Body of pancreas (tissue), 4 donors: ENCODE results near the gene SLC6A8. TPM values are rescaled to one million over a fixed set of nuclear protein-coding genes. Genes with fewer than 3 reads are reported as not detected.
"Not testable (repeated sequence)": the region's sequence is repeated elsewhere in the genome, so short reads cannot be mapped to it uniquely, and the experiment has no call there.

Experiments used
- ATAC-seq: fragments of 150-250 bp; one replicate; pipeline ENCODE4 v1.9.1; 2016
- DNase-seq, 4 donors: peaks; one replicate each; pipeline ENCODE4 v3.0.0-alpha.2; 2019
- H3K27ac ChIP-seq, 4 donors: fragments of 200-600 bp; sonication (generic); 1 replicate in 3 of 4; 2 replicates in 1 of 4; pipeline versions ENCODE4 v1.5.1 to v1.6.1; 2016 to 2019; ENCODE audit warnings: mild to moderate bottlenecking in 1 of 4, mixed read lengths in 1 of 4, moderate library complexity in 1 of 4
- H3K27me3 ChIP-seq, 2 donors: fragments of 200-600 bp; sonication (generic); one replicate each; pipeline ENCODE4 v1.6.0; 2016; ENCODE audit warnings: mild to moderate bottlenecking in 1 of 2
- H3K36me3 ChIP-seq, 2 donors: fragments of 200-600 bp; sonication (generic); replicated peaks in 1 of 2; 2 replicates each; pipeline ENCODE4 v1.5.1; 2016; ENCODE audit warnings: low read depth in 2 of 2; ENCODE audit not compliant: insufficient read depth in 1 of 2
- H3K4me1 ChIP-seq: fragments of 200-600 bp; sonication (generic); one replicate; pipeline ENCODE4 v1.6.0; 2016
- H3K4me3 ChIP-seq, 2 donors: fragments of 200-600 bp; sonication (generic); 1 replicate in 1 of 2; 2 replicates in 1 of 2; pipeline ENCODE4 v1.5.1; 2016 to 2019
- H3K9me3 ChIP-seq, 3 donors: fragments of 200-600 bp; sonication (generic); 1 replicate in 2 of 3; 2 replicates in 1 of 3; pipeline ENCODE4 v1.5.1; 2016
- CTCF ChIP-seq, 7 experiments: fragments of 450-650 bp in 4 of 7; fragments of 200-600 bp in 3 of 7; sonication (generic) in 3 of 7; IDR thresholded peaks; one replicate each; pipeline ENCODE4 v1.5.1; 2016 to 2019; ENCODE audit warnings: antibody characterized with exemption in 7 of 7
- POLR2A ChIP-seq, 3 donors: fragments of 450-650 bp; IDR thresholded peaks; one replicate each; pipeline ENCODE4 v1.6.1; 2016; ENCODE audit warnings: antibody characterized with exemption in 3 of 3, mild to moderate bottlenecking in 2 of 3
- WGBS, 2 donors: methylation state at CpG; one replicate each; pipeline ENCODE4 v1.1.5; 2017; 5-methylcytosine and 5-hydroxymethylcytosine counted together
- intact Hi-C: fragments of 100-400 bp; cut with DNase I; formaldehyde crosslinking; loops from one replicate; pipeline ENCODE4 v1.15.1; 2023
- total RNA-seq, 2 donors: library from RNA; depleted of rRNA; stranded (reverse); fragments of >200 nt; gene quantifications; one replicate each; pipeline ENCODE4 v1.1.0, GENCODE V29; 2016

SLC6A8 gene
- total RNA-seq, 2 donors from 2014 or later, result 11.7 to 18.5 TPM

DNA sequence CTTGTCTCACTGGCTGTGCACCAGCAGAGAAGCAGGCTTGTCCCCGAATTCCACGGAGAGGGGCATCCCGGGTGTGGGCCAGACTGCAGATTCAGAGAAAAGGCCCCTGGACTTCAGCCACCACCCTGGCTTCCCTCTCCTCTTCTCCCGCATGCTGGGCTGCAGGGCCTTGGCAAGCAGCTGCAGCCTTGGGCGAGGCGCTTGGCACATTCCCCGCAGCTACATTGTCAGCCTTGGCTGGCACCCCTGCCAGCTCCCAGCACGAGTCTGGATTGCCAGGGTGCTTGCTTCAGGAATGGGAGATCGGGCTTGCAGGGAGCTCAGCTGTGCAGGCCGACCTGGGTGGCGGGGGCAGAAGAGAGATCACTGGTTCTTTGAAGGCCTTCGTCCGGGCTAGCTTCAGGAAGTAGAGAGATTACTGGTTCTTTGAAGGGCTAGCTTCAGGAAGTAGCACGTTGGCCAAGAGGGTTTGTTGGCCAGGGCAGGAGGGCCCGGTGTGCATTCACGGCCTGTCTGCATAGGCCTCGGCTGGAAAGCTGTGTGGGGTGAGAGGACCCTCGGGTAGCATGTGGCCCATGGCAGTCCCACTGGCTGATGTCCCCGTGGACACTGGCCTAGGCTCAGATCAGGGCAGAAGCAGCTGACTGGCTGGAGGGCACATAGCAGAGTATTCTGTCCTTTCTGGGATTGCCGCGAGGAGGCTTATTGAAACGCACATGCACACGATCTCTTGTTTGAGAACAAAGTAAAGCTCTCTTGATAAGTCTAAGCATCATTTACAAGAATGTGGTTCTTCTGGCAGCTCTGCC, 39.6 kb downstream of the SLC6A8 start:
- H3K4me1 ChIP-seq, result peaks cover 54% of the 10 kb centered on the region
- peak overlapping the region; percentile 63 to 92 (median 87) for H3K27ac ChIP-seq
- no peaks in the 10 kb centered on the region for H3K9me3 ChIP-seq
- DNase-seq (peak; percentile 77 to 89 (median 86)), ATAC-seq (peak; percentile 39)
- H3K4me3 ChIP-seq, result no peak overlapping the region
- WGBS, 2 donors, result 0 to 4% methylated on average over 1 to 19 of the region's 23 CpGs
- no peaks in the 10 kb centered on the region for H3K27me3 ChIP-seq
- H3K36me3 ChIP-seq, result no peaks in the 10 kb centered on the region
- TF ChIP-seq POLR2A (IDR thresholded peaks at IDR 0.05), result no peak
- no peak for TF ChIP-seq CTCF (IDR thresholded peaks at IDR 0.05)
- intact Hi-C loops, result no loop called here

DNA sequence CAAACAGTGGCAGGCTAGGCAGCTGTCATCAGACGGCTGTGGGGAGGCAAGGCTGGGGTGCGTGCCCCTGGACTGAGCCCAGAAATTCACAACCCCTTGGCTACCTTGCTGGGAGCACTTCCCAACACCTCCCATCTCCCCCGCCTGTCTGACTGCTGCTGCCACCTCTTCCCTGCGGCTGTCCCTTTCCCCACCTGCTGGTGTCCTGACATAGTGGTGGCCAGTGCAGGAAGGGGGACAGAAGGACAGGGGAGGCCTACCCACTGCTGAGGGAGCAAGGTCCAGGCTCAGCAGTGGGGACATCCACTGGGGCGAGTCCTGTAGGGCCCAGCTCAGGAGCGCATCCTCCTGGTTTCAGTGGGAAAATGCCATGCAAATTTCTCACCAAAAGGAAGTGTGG, 40.4 kb downstream of the SLC6A8 start:
- no peaks in the 10 kb centered on the region for H3K36me3 ChIP-seq
- WGBS, 2 donors, result 30% methylated on average over 2 of the region's 6 CpGs; no CpG with 5 or more reads in 1 of the 2 donors
- H3K4me1 ChIP-seq, result peaks cover 47% of the 10 kb centered on the region
- H3K9me3 ChIP-seq, result no peaks in the 10 kb centered on the region
- H3K27ac ChIP-seq, result peak overlapping the region; percentile 63 to 92 (median 87)
- ATAC-seq (no peak), DNase-seq (peak in 1 of 4 donors; percentile 11)
- intact Hi-C loops, result no loop called here
- H3K4me3 ChIP-seq, result no peak overlapping the region
- TF ChIP-seq CTCF (IDR thresholded peaks at IDR 0.05) (no peak), POLR2A (IDR thresholded peaks at IDR 0.05) (no peak)
- no peaks in the 10 kb centered on the region for H3K27me3 ChIP-seq

DNA sequence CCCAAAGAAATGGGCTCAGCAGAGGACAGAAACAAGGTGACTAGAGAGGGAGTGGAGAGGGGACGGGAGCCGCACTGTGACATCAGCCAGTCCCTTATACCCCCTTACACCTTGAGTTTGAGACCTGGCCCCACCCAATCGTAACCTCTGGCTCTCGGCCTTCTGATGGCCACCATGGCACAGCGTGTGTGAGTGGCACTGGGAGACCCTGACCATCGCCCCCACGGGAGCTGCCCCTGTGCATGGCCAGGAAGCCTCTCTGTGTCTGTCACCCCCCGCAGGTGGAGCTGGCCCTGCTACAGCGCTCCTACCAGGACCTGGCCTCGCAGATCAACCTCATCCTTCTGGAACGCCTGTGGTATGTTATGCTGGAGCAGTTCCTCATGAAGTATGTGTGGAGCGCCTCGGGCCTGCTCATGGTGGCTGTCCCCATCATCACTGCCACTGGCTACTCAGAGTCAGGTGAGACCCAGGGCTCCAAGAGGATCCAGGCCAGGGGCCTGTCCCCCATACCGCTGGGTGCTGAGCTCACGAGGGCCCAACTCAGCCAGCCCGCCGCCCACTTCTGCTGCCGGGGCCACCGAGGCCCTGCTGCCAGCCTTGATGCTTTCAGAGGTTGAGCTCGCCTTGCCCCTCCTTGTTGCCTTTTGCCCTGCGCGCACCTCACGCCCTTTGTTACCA, 41.4 kb downstream of the SLC6A8 start:
- 99 to 100% methylated on average over 3 to 12 of the region's 23 CpGs for WGBS, 2 donors
- no peaks in the 10 kb centered on the region for H3K36me3 ChIP-seq
- H3K27me3 ChIP-seq, result no peaks in the 10 kb centered on the region
- no peaks in the 10 kb centered on the region for H3K9me3 ChIP-seq
- DNase-seq, result no peak
- no peak for ATAC-seq
- no peak overlapping the region for H3K4me3 ChIP-seq
- intact Hi-C loops, result no loop called here
- H3K4me1 ChIP-seq, result peaks cover 45% of the 10 kb centered on the region
- peak overlapping the region in 1 of 4 donors; percentile 92 for H3K27ac ChIP-seq
- no peak for TF ChIP-seq POLR2A (IDR thresholded peaks at IDR 0.05)

DNA sequence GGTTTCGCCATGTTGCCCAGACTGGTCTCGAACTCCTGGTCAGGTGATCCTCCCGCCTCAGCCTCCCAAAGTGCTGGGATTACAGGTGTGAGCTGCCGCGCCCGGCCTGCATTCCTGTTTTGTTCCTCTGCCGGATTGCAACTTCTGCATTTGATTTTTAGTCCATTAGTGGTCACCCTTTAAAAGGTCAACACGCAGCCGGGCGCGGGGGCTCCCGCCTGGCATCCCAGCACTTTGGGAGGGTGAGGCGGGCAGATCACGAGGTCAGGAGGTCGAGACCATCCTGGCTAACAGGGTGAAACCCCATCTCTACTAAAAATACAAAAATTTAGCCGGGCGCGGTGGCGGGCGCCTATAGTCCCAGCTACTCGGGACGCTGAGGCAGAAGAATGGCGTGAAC, 42.4 kb downstream of the SLC6A8 start:
- peaks cover 41% of the 10 kb centered on the region for H3K4me1 ChIP-seq
- H3K9me3 ChIP-seq, ATAC-seq, H3K27me3 ChIP-seq, H3K4me3 ChIP-seq, DNase-seq, H3K27ac ChIP-seq, intact Hi-C loops, H3K36me3 ChIP-seq: not testable (repeated sequence)
- 92 to 100% methylated on average over 7 to 22 of the region's 23 CpGs for WGBS, 2 donors

GRCh38 chrX:153731117-153731844, 43.6 kb downstream of the SLC6A8 start:
- Histone ChIP-seq H3K27me3 (no peaks in the 10 kb centered on the region), H3K9me3 (no peaks in the 10 kb centered on the region), H3K4me1 (peaks cover 29% of the 10 kb centered on the region), H3K27ac (no peak overlapping the region), H3K36me3 (peaks cover 0 to 2% of the 10 kb centered on the region in 2 donors), H3K4me3 (no peak overlapping the region)
- DNase-seq (no peak), ATAC-seq (no peak)
- intact Hi-C loops, result no loop called here
- no peak for TF ChIP-seq POLR2A (IDR thresholded peaks at IDR 0.05)
- no peak for TF ChIP-seq CTCF (IDR thresholded peaks at IDR 0.05)
- 80 to 87% methylated on average over 6 of the region's 6 CpGs for WGBS, 2 donors
